CD4-positive, CD25-positive, alpha-beta regulatory T cell (primary cell): ENCODE results near the gene POLR1F. TPM values are rescaled to one million over a fixed set of nuclear protein-coding genes. Genes with fewer than 3 reads are reported as not detected.

Experiments used
- ATAC-seq, 2 donors: fragments of 150-1000 bp; cut with Tn5 transposase; one replicate each; pipeline ENCODE4 v1.10.0; 2021; ENCODE audit warnings: low read depth in 2 of 2, moderate number of reproducible peaks in 2 of 2, moderate library complexity in 1 of 2
- DNase-seq, 3 donors: peaks; one replicate each; pipeline versions ENCODE4 v3.0.0 to v3.0.0-alpha.2; 2012 to 2022; ENCODE audit warnings: mixed read lengths in 1 of 3
- H3K27ac ChIP-seq: one replicate; pipeline ENCODE4 v1.7.0; 2013; ENCODE audit warnings: mild to moderate bottlenecking, low read length; ENCODE audit not compliant: insufficient read depth, poor library complexity, severe bottlenecking
- H3K27me3 ChIP-seq: one replicate; pipeline ENCODE4 v1.7.0; 2013; ENCODE audit warnings: low read length; ENCODE audit not compliant: control insufficient read depth, insufficient read depth
- H3K36me3 ChIP-seq: one replicate; pipeline ENCODE4 v1.7.0; 2013; ENCODE audit warnings: mild to moderate bottlenecking, low read length, moderate library complexity; ENCODE audit not compliant: control insufficient read depth, insufficient read depth
- H3K4me1 ChIP-seq: 2 replicates; pipeline ENCODE4 v1.7.0; 2013; ENCODE audit warnings: mild to moderate bottlenecking, low read length; ENCODE audit not compliant: insufficient read depth, control insufficient read depth, poor library complexity, severe bottlenecking
- H3K4me3 ChIP-seq: one replicate; pipeline ENCODE4 v1.7.0; 2013; ENCODE audit warnings: low read depth, mild to moderate bottlenecking, low read length, moderate library complexity
- H3K9me3 ChIP-seq, 2 experiments: 1 replicate in 1 of 2; 2 replicates in 1 of 2; pipeline ENCODE4 v1.7.0; 2013; ENCODE audit warnings: low read length in 2 of 2, mild to moderate bottlenecking in 1 of 2, moderate library complexity in 1 of 2; ENCODE audit not compliant: control insufficient read depth in 2 of 2
- H3K27ac Mint-ChIP-seq, 3 donors: one replicate each; pipeline ENCODE4 v1.8.0; 2020 to 2022; ENCODE audit warnings: mild to moderate bottlenecking in 3 of 3, mixed read lengths in 3 of 3, moderate library complexity in 2 of 3
- H3K27me3 Mint-ChIP-seq: one replicate; pipeline ENCODE4 v1.8.0; 2022; ENCODE audit warnings: mild to moderate bottlenecking, mixed read lengths
- H3K36me3 Mint-ChIP-seq: one replicate; pipeline ENCODE4 v1.8.0; 2020; ENCODE audit warnings: mixed read lengths
- H3K4me1 Mint-ChIP-seq, 4 donors: one replicate each; pipeline ENCODE4 v1.8.0; 2020 to 2022; ENCODE audit warnings: mixed read lengths in 4 of 4, mild to moderate bottlenecking in 1 of 4
- H3K4me3 Mint-ChIP-seq, 4 donors: one replicate each; pipeline ENCODE4 v1.8.0; 2020 to 2022; ENCODE audit warnings: mild to moderate bottlenecking in 4 of 4, mixed read lengths in 4 of 4, moderate library complexity in 3 of 4
- H3K9me3 Mint-ChIP-seq, 7 donors: one replicate each; pipeline ENCODE4 v1.8.0; 2020 to 2022; ENCODE audit warnings: mixed read lengths in 7 of 7, mild to moderate bottlenecking in 3 of 7, moderate library complexity in 2 of 7
- polyA plus RNA-seq, 4 donors: library from polyadenylated mRNA; unstranded; fragments of 300-500 nt; fragmentation: Illumina TruSeq; gene quantifications; one replicate each; pipeline ENCODE4 v1.2.3, GENCODE V29; 2021
- total RNA-seq: library from RNA; stranded (reverse); gene quantifications from one replicate; pipeline ENCODE4 v1.2.3, GENCODE V29; 2022

The POLR1F gene
- total and polyA plus RNA-seq, 5 donors from 2014 or later: 25.3 to 63.9 (median 30.2) TPM

- H3K9me3 Mint-ChIP-seq: peaks cover 0 to 2% (median 0%) of the 10 kb centered on the region in 7 donors
- DNase-seq (no peak), ATAC-seq (no peak)
- H3K27ac Mint-ChIP-seq: no peak overlapping the region
- H3K36me3 Mint-ChIP-seq: no peaks in the 10 kb centered on the region
- H3K36me3 ChIP-seq: no peaks in the 10 kb centered on the region
- H3K4me1 ChIP-seq: no peaks in the 10 kb centered on the region
- peaks cover 0 to 3% (median 0%) of the 10 kb centered on the region in 4 donors for H3K4me1 Mint-ChIP-seq
- no peak overlapping the region for H3K4me3 ChIP-seq
- no peak overlapping the region for H3K4me3 Mint-ChIP-seq
- no peaks in the 10 kb centered on the region for H3K27me3 Mint-ChIP-seq
- H3K27me3 ChIP-seq: no peaks in the 10 kb centered on the region
- no peak overlapping the region for H3K27ac ChIP-seq
- H3K9me3 ChIP-seq: no peaks in the 10 kb centered on the region
Measured at GRCh38 chr7:19674266-19674960, 34.4 kb downstream of the POLR1F start.

GRCh38 chr7:19670806-19671205 lies 38.0 kb downstream of the POLR1F start:
- H3K4me1 Mint-ChIP-seq: no peaks in the 10 kb centered on the region
- H3K27me3 Mint-ChIP-seq: peaks cover 5% of the 10 kb centered on the region
- DNase-seq (no peak), ATAC-seq (no peak)
- no peaks in the 10 kb centered on the region for H3K36me3 Mint-ChIP-seq
- Histone ChIP-seq H3K27me3 (no peaks in the 10 kb centered on the region), H3K36me3 (no peaks in the 10 kb centered on the region), H3K4me3 (no peak overlapping the region), H3K4me1 (no peaks in the 10 kb centered on the region), H3K9me3 (no peaks in the 10 kb centered on the region), H3K27ac (no peak overlapping the region)
- H3K4me3 Mint-ChIP-seq: no peak overlapping the region
- no peak overlapping the region for H3K27ac Mint-ChIP-seq
- peaks cover 0 to under 1% (median 0%) of the 10 kb centered on the region in 7 donors for H3K9me3 Mint-ChIP-seq

GRCh38 chr7:19665399-19666008 lies 43.3 kb downstream of the POLR1F start:
- no peaks in the 10 kb centered on the region for H3K9me3 ChIP-seq
- DNase-seq: peak in 2 of 3 donors; percentile 20 to 25
- no peaks in the 10 kb centered on the region for H3K4me1 ChIP-seq
- H3K27me3 ChIP-seq: no peaks in the 10 kb centered on the region
- H3K4me3 ChIP-seq: no peak overlapping the region
- Mint-ChIP-seq H3K27me3 (peaks cover 5% of the 10 kb centered on the region), H3K4me1 (peaks cover 0 to 5% (median 5%) of the 10 kb centered on the region in 4 donors), H3K27ac (no peak overlapping the region), H3K36me3 (no peaks in the 10 kb centered on the region), H3K4me3 (no peak overlapping the region), H3K9me3 (no peaks in the 10 kb centered on the region)
- no peak for ATAC-seq
- no peaks in the 10 kb centered on the region for H3K36me3 ChIP-seq
- H3K27ac ChIP-seq: no peak overlapping the region

- H3K27ac ChIP-seq: no peak overlapping the region
- H3K4me3 Mint-ChIP-seq: no peak overlapping the region
- no peaks in the 10 kb centered on the region for H3K36me3 Mint-ChIP-seq
- DNase-seq (peak in 1 of 3 donors; percentile 9), ATAC-seq (no peak)
- H3K4me1 ChIP-seq: no peaks in the 10 kb centered on the region
- peak overlapping the region in 1 of 3 donors; percentile 65 for H3K27ac Mint-ChIP-seq
- no peaks in the 10 kb centered on the region for H3K27me3 ChIP-seq
- no peaks in the 10 kb centered on the region for H3K9me3 Mint-ChIP-seq
- no peaks in the 10 kb centered on the region for H3K9me3 ChIP-seq
- H3K4me1 Mint-ChIP-seq: peaks cover 0 to 5% (median 5%) of the 10 kb centered on the region in 4 donors
- H3K36me3 ChIP-seq: no peaks in the 10 kb centered on the region
- no peak overlapping the region for H3K4me3 ChIP-seq
- peaks cover 4% of the 10 kb centered on the region for H3K27me3 Mint-ChIP-seq
Measured at GRCh38 chr7:19663816-19664462, 44.9 kb downstream of the POLR1F start.

- ATAC-seq (no peak), DNase-seq (no peak)
- H3K27ac Mint-ChIP-seq: no peak overlapping the region
- Histone ChIP-seq H3K4me3 (no peak overlapping the region), H3K9me3 (no peaks in the 10 kb centered on the region), H3K36me3 (no peaks in the 10 kb centered on the region), H3K27me3 (peaks cover 2% of the 10 kb centered on the region), H3K4me1 (no peaks in the 10 kb centered on the region), H3K27ac (no peak overlapping the region)
- H3K4me3 Mint-ChIP-seq: no peak overlapping the region
- H3K27me3 Mint-ChIP-seq: no peaks in the 10 kb centered on the region
- H3K9me3 Mint-ChIP-seq: peaks cover 0 to 23% (median 8%) of the 10 kb centered on the region in 7 donors
- H3K36me3 Mint-ChIP-seq: no peaks in the 10 kb centered on the region
- no peaks in the 10 kb centered on the region for H3K4me1 Mint-ChIP-seq
Measured at GRCh38 chr7:19648791-19649190, 60.0 kb downstream of the POLR1F start.

Other genes starting within 250 kb of the POLR1F start
- gene TMEM196, start 64.6 kb upstream of the POLR1F start, total RNA-seq: not detected
- not detected for gene TMEM196, start 64.6 kb upstream of the POLR1F start, polyA plus RNA-seq